HCT116 (cell line): ENCODE results near the gene FGFRL1. TPM values are rescaled to one million over a fixed set of nuclear protein-coding genes. Genes with fewer than 3 reads are reported as not detected.

Source experiments
- ATAC-seq: fragments of 200-7000 bp; cut with Tn5 transposase; 2 replicates; pipeline ENCODE4 v1.9.1; 2020; ENCODE audit warnings: mild to moderate bottlenecking, moderate library complexity
- BruUV-seq: library from RNA; stranded (reverse); fragments of 400-500 nt; replicated peaks from 2 replicates; lab custom pipeline; 2021; lab: Mats Ljungman, UMichigan
- CTCF ChIA-PET: fragments of 300-600 bp; sonication (Branson Sonifier 250); formaldehyde crosslinking; loops from one replicate; lab custom pipeline; 2021; ENCODE audit warnings: antibody characterized with exemption; lab: Charles Lee
- POLR2A ChIA-PET: fragments of 300-600, 350-600 bp; sonication (Branson Sonifier 250); formaldehyde crosslinking; loops from one replicate; lab custom pipeline; 2021; ENCODE audit warnings: antibody characterized with exemption; lab: Charles Lee
- RAD21 ChIA-PET, 2 experiments: fragments of 300-600 bp; sonication (Branson Sonifier 250); formaldehyde crosslinking; loops; one replicate each; lab custom pipeline; 2023; ENCODE audit warnings: low total read pairs in 2 of 2; ENCODE audit not compliant: uncharacterized antibody in 2 of 2, unreplicated experiment in 2 of 2, low non-redundant PET in 1 of 2; lab: Charles Lee
- DNase-seq: peaks from one replicate; pipeline ENCODE4 v3.0.0-alpha.2; 2010; ENCODE audit warnings: low read depth, low spot score
- H2AFZ ChIP-seq: fragments of 200-600 bp; shearing (Covaris generic), sonication (generic); 2 replicates; pipeline ENCODE4 v1.6.1; 2017; ENCODE audit warnings: low read depth, mixed run types, mixed read lengths, antibody characterized with exemption, low read length; ENCODE audit not compliant: poor library complexity, severe bottlenecking
- H3K27ac ChIP-seq: 2 replicates; pipeline ENCODE4 v1.5.1; 2012; ENCODE audit warnings: low read depth, low read length
- H3K27me3 ChIP-seq: fragments of 200-600 bp; sonication (generic); 2 replicates; pipeline ENCODE4 v1.6.1; 2016; ENCODE audit warnings: mixed run types, low read length, mixed read lengths; ENCODE audit not compliant: insufficient read depth
- H3K36me3 ChIP-seq, 2 experiments: fragments of 200-500 bp in 1 of 2; fragments of 200-600 bp in 1 of 2; sonication (Bioruptor generic) in 1 of 2; sonication (generic) in 1 of 2; 2 replicates each; pipeline versions ENCODE4 v1.5.1 to v1.6.1; 2014 to 2016; ENCODE audit warnings: low read length in 2 of 2, inconsistent platforms in 1 of 2, mixed read lengths in 1 of 2, mixed run types in 1 of 2; ENCODE audit not compliant: insufficient read depth in 2 of 2, control insufficient read depth in 1 of 2
- H3K4me1 ChIP-seq, 2 experiments: fragments of 200-600 bp in 1 of 2; sonication (generic) in 1 of 2; 2 replicates each; pipeline versions ENCODE4 v1.5.1 to v1.6.1; 2012 to 2017; ENCODE audit warnings: low read length in 2 of 2, inconsistent platforms in 1 of 2, mild to moderate bottlenecking in 1 of 2, mixed read lengths in 1 of 2, mixed run types in 1 of 2, moderate library complexity in 1 of 2; ENCODE audit not compliant: insufficient read depth in 2 of 2, control insufficient read depth in 1 of 2
- H3K4me2 ChIP-seq: fragments of 200-600 bp; sonication (generic); 2 replicates; pipeline ENCODE4 v1.6.1; 2017; ENCODE audit warnings: mixed run types, low read length, mixed read lengths
- H3K4me3 ChIP-seq, 2 experiments: fragments of 200-600 bp in 1 of 2; sonication (generic) in 1 of 2; replicated peaks in 1 of 2; 2 replicates each; pipeline ENCODE4 v1.5.1; 2011 to 2016; ENCODE audit warnings: low read length in 2 of 2, control low read depth in 1 of 2, low read depth in 1 of 2, mild to moderate bottlenecking in 1 of 2, mixed read lengths in 1 of 2, mixed run types in 1 of 2
- H3K79me2 ChIP-seq: fragments of 200-600 bp; sonication (generic); 2 replicates; pipeline ENCODE4 v1.6.1; 2017; ENCODE audit warnings: mild to moderate bottlenecking, mixed run types, low read length, moderate library complexity, mixed read lengths; ENCODE audit not compliant: insufficient read depth
- H3K9ac ChIP-seq: fragments of 200-600 bp; sonication (generic); 2 replicates; pipeline ENCODE4 v1.6.1; 2016; ENCODE audit warnings: low read length, mixed read lengths
- H3K9me2 ChIP-seq: fragments of 200-600 bp; sonication (generic), shearing (Covaris generic); 2 replicates; pipeline ENCODE4 v1.6.1; 2017; ENCODE audit warnings: mixed run types, mild to moderate bottlenecking, moderate library complexity; ENCODE audit not compliant: insufficient read depth
- H3K9me3 ChIP-seq, 2 experiments: fragments of 200-500 bp in 1 of 2; fragments of 200-600 bp in 1 of 2; sonication (Bioruptor generic) in 1 of 2; sonication (generic) in 1 of 2; 2 replicates each; pipeline ENCODE4 v1.6.1; 2014 to 2017; ENCODE audit warnings: low read length in 2 of 2, mixed read lengths in 2 of 2, inconsistent platforms in 1 of 2, low read depth in 1 of 2, mild to moderate bottlenecking in 1 of 2, mixed run types in 1 of 2, moderate library complexity in 1 of 2; ENCODE audit not compliant: control insufficient read depth in 1 of 2, insufficient read depth in 1 of 2
- H4K20me1 ChIP-seq: fragments of 200-600 bp; sonication (generic), shearing (Covaris generic); 2 replicates; pipeline ENCODE4 v1.6.1; 2017; ENCODE audit warnings: mixed run types, mild to moderate bottlenecking, moderate library complexity; ENCODE audit not compliant: insufficient read depth
- ATF3 ChIP-seq: IDR thresholded peaks from 2 replicates; pipeline ENCODE4 v1.6.1; 2012
- CBX3 ChIP-seq: IDR thresholded peaks from 2 replicates; pipeline ENCODE4 v1.6.1; 2012; ENCODE audit warnings: low read depth
- CEBPB ChIP-seq: IDR thresholded peaks from 2 replicates; pipeline ENCODE4 v1.6.1; 2012; ENCODE audit warnings: low read depth
- EZH2 ChIP-seq: fragments of 200-600 bp; sonication (generic); IDR thresholded peaks from 2 replicates; pipeline ENCODE4 v1.6.1; 2017; ENCODE audit warnings: antibody characterized with exemption, mixed run types
- FOSL1 ChIP-seq: IDR thresholded peaks from 2 replicates; pipeline ENCODE4 v1.6.1; 2012; ENCODE audit warnings: low read depth
- JUND ChIP-seq: IDR thresholded peaks from 2 replicates; pipeline ENCODE4 v1.6.1; 2012
- MAX ChIP-seq: IDR thresholded peaks from 2 replicates; pipeline ENCODE4 v1.6.1; 2012
- POLR2AphosphoS5 ChIP-seq: IDR thresholded peaks from 2 replicates; pipeline ENCODE4 v1.6.1; 2011; ENCODE audit warnings: mild to moderate bottlenecking, low read depth, low read length, moderate library complexity
- YY1 ChIP-seq: IDR thresholded peaks from 2 replicates; pipeline ENCODE4 v1.6.1; 2011; ENCODE audit warnings: low read length, low read depth, moderate library complexity, mild to moderate bottlenecking; ENCODE audit not compliant: insufficient replicate concordance; ENCODE audit errors: extremely low read depth
- ZBTB33 ChIP-seq: IDR thresholded peaks from 2 replicates; pipeline ENCODE4 v1.6.1; 2011; ENCODE audit warnings: mild to moderate bottlenecking, low read length, moderate library complexity; ENCODE audit not compliant: insufficient replicate concordance; ENCODE audit errors: extremely low read depth
- ZFX ChIP-seq: fragments of 450-650 bp; IDR thresholded peaks from 2 replicates; pipeline ENCODE4 v1.6.1; 2017
- ZNF274 ChIP-seq: fragments of 200-500 bp; sonication (Bioruptor generic); IDR thresholded peaks from 2 replicates; pipeline ENCODE4 v1.6.1; 2014; ENCODE audit warnings: mild to moderate bottlenecking, low read depth, low read length, inconsistent platforms
- intact Hi-C: fragments of 100-400 bp; cut with micrococcal nuclease; formaldehyde crosslinking; loops from 2 replicates; pipeline ENCODE4 v1.10.0; 2022
- total RNA-seq: library from RNA; stranded (reverse); gene quantifications from one replicate; pipeline ENCODE4 v1.2.1, GENCODE V29; 2021; ENCODE audit not compliant: unreplicated experiment
- TF ChIP-seq, protein P1 (sequence below): IDR thresholded peaks from 2 replicates; pipeline ENCODE4 v1.6.1; 2012; ENCODE audit warnings: low read depth

The FGFRL1 gene
- total RNA-seq, 1 experiment from 2014 or later = 91.1 TPM

DNA sequence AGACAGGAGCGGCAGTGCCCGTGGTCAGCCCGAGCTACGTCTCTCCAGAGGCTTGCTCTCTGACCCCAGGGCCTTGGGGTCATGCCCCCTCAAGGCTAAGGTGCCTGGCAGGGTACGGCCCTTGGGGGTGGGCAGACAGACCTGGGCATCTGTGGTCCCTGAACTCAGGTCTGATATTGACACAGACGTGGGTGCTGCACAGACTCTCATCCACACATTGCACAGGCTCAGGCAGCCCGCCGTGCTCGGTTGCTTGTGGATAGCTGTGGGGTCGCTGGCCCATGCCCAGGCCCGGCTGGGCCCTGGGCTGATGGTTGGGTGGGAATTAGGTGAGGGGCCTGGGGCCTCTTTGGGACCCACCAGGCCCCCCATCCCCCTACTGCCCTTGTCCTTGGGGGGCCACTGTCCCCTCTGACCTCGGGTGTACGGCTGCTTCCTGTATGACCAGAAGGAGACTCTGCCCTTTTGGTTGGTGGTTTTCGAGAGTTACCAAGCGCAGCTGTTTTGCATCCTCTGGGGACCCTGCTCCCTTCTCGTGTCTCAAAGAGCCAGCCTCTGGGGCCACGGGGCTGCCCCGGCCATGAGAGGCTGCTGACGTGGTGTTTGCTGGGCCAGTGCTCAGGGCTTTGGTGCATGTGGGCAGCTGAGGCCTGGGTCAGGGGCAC lies 10.1 kb downstream of the FGFRL1 start:
- Histone ChIP-seq H3K4me3 (no peak overlapping the region), H3K36me3 (peaks cover 8 to 11% of the 10 kb centered on the region in 2 experiments; a peak in 3 of 4 replicates), H3K4me2 (no peak overlapping the region), H3K27me3 (no peaks in the 10 kb centered on the region), H3K4me1 (peaks cover 0 to 19% of the 10 kb centered on the region in 2 experiments; a peak in 2 of 4 replicates), H3K9me3 (no peaks in the 10 kb centered on the region), H4K20me1 (no peaks in the 10 kb centered on the region), H3K27ac (no peak overlapping the region), H3K9ac (no peak overlapping the region), H2AFZ (no peak overlapping the region), H3K9me2 (no peaks in the 10 kb centered on the region), H3K79me2 (no peaks in the 10 kb centered on the region; the same call in 1 of the 2 replicates)
- ATAC-seq = no peak
- intact Hi-C loops = no loop called here
- POLR2A ChIA-PET = no interaction called here
- TF ChIP-seq EZH2 (no peak), CBX3 (no peak), ZFX (no peak), POLR2AphosphoS5 (no peak), ZNF274 (no peak), JUND (no peak), CEBPB (no peak), FOSL1 (no peak), ZBTB33 (no peak), YY1 (no peak), ATF3 (no peak), MAX (no peak)
- TF ChIP-seq, protein P1, sequence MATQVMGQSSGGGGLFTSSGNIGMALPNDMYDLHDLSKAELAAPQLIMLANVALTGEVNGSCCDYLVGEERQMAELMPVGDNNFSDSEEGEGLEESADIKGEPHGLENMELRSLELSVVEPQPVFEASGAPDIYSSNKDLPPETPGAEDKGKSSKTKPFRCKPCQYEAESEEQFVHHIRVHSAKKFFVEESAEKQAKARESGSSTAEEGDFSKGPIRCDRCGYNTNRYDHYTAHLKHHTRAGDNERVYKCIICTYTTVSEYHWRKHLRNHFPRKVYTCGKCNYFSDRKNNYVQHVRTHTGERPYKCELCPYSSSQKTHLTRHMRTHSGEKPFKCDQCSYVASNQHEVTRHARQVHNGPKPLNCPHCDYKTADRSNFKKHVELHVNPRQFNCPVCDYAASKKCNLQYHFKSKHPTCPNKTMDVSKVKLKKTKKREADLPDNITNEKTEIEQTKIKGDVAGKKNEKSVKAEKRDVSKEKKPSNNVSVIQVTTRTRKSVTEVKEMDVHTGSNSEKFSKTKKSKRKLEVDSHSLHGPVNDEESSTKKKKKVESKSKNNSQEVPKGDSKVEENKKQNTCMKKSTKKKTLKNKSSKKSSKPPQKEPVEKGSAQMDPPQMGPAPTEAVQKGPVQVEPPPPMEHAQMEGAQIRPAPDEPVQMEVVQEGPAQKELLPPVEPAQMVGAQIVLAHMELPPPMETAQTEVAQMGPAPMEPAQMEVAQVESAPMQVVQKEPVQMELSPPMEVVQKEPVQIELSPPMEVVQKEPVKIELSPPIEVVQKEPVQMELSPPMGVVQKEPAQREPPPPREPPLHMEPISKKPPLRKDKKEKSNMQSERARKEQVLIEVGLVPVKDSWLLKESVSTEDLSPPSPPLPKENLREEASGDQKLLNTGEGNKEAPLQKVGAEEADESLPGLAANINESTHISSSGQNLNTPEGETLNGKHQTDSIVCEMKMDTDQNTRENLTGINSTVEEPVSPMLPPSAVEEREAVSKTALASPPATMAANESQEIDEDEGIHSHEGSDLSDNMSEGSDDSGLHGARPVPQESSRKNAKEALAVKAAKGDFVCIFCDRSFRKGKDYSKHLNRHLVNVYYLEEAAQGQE = no peak
- CTCF ChIA-PET = no interaction called here
- DNase-seq = no peak
- no TSS peak for BruUV-seq
- RAD21 ChIA-PET = no interaction called here
